Caco-2 (cell line): ENCODE measurements around the gene KIAA0753. TPM values are rescaled to one million over a fixed set of nuclear protein-coding genes. Genes with fewer than 3 reads are reported as not detected.

Source experiments
- BruUV-seq: library from RNA; stranded (reverse); fragments of 400-500 nt; replicated peaks from 2 replicates; lab custom pipeline; 2021; lab: Mats Ljungman, UMichigan
- CTCF ChIA-PET: fragments of 300-600 bp; sonication (Branson Sonifier 250); formaldehyde crosslinking; loops from one replicate; lab custom pipeline; 2022; ENCODE audit warnings: antibody characterized with exemption; lab: Charles Lee
- POLR2A ChIA-PET: fragments of 300-600 bp; sonication (Branson Sonifier 250); formaldehyde crosslinking; loops from one replicate; lab custom pipeline; 2022; ENCODE audit warnings: antibody characterized with exemption; lab: Charles Lee
- DNase-seq, 2 experiments: peaks; one replicate each; pipeline versions ENCODE4 v3.0.0 to v3.0.0-alpha.2; 2020 to 2022
- H3K27me3 ChIP-seq: replicated peaks from 2 replicates; pipeline ENCODE4 v1.6.0; 2011; ENCODE audit warnings: low read length; ENCODE audit not compliant: control insufficient read depth, insufficient read depth
- H3K36me3 ChIP-seq: 2 replicates; pipeline ENCODE4 v1.5.1; 2011; ENCODE audit warnings: low read length; ENCODE audit not compliant: control insufficient read depth, insufficient read depth
- H3K4me1 ChIP-seq: fragments of 250-450 bp; sonication (Bioruptor Pico); 2 replicates; pipeline ENCODE4 v1.5.1; 2020; ENCODE audit warnings: mild to moderate bottlenecking
- H3K4me3 ChIP-seq: 2 replicates; pipeline ENCODE4 v1.5.1; 2011; ENCODE audit warnings: low read depth, mild to moderate bottlenecking, control low read depth, low read length
- H3K9me3 ChIP-seq: fragments of 250-450 bp; sonication (Bioruptor Pico); 2 replicates; pipeline ENCODE4 v1.5.1; 2020; ENCODE audit warnings: mild to moderate bottlenecking, moderate library complexity
- H3K27ac Mint-ChIP-seq: one replicate; pipeline ENCODE4 v1.8.0; 2022; ENCODE audit warnings: mixed read lengths; ENCODE audit not compliant: unreplicated experiment
- H3K27me3 Mint-ChIP-seq: one replicate; pipeline ENCODE4 v1.8.0; 2022; ENCODE audit warnings: mixed read lengths; ENCODE audit not compliant: insufficient read depth, unreplicated experiment
- H3K36me3 Mint-ChIP-seq: one replicate; pipeline ENCODE4 v1.8.0; 2022; ENCODE audit warnings: mild to moderate bottlenecking, mixed read lengths; ENCODE audit not compliant: insufficient read depth, unreplicated experiment
- H3K4me1 Mint-ChIP-seq: one replicate; pipeline ENCODE4 v1.8.0; 2022; ENCODE audit warnings: low read depth, mixed read lengths; ENCODE audit not compliant: unreplicated experiment
- H3K4me3 Mint-ChIP-seq: one replicate; pipeline ENCODE4 v1.8.0; 2022; ENCODE audit warnings: mild to moderate bottlenecking, moderate library complexity, mixed read lengths; ENCODE audit not compliant: unreplicated experiment
- H3K9me3 Mint-ChIP-seq: one replicate; pipeline ENCODE4 v1.8.0; 2022; ENCODE audit warnings: mixed read lengths; ENCODE audit not compliant: unreplicated experiment
- intact Hi-C: fragments of 100-400 bp; cut with micrococcal nuclease; formaldehyde crosslinking; loops from one replicate; pipeline ENCODE4 v1.10.0; 2022; ENCODE audit not compliant: unreplicated experiment
- total RNA-seq: library from RNA; stranded (reverse); gene quantifications from 2 replicates; pipeline ENCODE4 v1.2.3, GENCODE V29; 2022
- TF ChIP-seq, protein P1 (sequence below), 2 experiments: fragments of 200-600 bp in 1 of 2; IDR thresholded peaks; 1 replicate in 1 of 2; 2 replicates in 1 of 2; pipeline versions ENCODE4 v1.5.1 to v1.8.0; 2011 to 2022; ENCODE audit warnings: antibody characterized with exemption in 1 of 2, control low read depth in 1 of 2, inconsistent platforms in 1 of 2, low read depth in 1 of 2, low read length in 1 of 2, mild to moderate bottlenecking in 1 of 2, moderate library complexity in 1 of 2; ENCODE audit not compliant: insufficient read depth in 1 of 2, severe bottlenecking in 1 of 2, unreplicated experiment in 1 of 2

KIAA0753 gene
- total RNA-seq, 1 experiment from 2014 or later: 7.7 TPM

- no peak overlapping the region for H3K27ac Mint-ChIP-seq
- DNase-seq: no peak
- H3K4me3 Mint-ChIP-seq: no peak overlapping the region
- ChIA-PET POLR2A (no interaction called here), CTCF (no interaction called here)
- intact Hi-C loops: no loop called here
- TF ChIP-seq, protein P1, sequence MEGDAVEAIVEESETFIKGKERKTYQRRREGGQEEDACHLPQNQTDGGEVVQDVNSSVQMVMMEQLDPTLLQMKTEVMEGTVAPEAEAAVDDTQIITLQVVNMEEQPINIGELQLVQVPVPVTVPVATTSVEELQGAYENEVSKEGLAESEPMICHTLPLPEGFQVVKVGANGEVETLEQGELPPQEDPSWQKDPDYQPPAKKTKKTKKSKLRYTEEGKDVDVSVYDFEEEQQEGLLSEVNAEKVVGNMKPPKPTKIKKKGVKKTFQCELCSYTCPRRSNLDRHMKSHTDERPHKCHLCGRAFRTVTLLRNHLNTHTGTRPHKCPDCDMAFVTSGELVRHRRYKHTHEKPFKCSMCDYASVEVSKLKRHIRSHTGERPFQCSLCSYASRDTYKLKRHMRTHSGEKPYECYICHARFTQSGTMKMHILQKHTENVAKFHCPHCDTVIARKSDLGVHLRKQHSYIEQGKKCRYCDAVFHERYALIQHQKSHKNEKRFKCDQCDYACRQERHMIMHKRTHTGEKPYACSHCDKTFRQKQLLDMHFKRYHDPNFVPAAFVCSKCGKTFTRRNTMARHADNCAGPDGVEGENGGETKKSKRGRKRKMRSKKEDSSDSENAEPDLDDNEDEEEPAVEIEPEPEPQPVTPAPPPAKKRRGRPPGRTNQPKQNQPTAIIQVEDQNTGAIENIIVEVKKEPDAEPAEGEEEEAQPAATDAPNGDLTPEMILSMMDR (IDR thresholded peaks at IDR 0.05; ENCODE audit: insufficient read depth in 1 of 2, low read depth in 1 of 2, low read length in 1 of 2, severe bottlenecking in 1 of 2, unreplicated experiment in 1 of 2): no peak
- H3K4me1 ChIP-seq: no peaks in the 10 kb centered on the region
- no peaks in the 10 kb centered on the region for H3K4me1 Mint-ChIP-seq
- H3K27me3 ChIP-seq: no peaks in the 10 kb centered on the region
- H3K36me3 ChIP-seq: no peaks in the 10 kb centered on the region
- H3K4me3 ChIP-seq: no peak overlapping the region
- no peaks in the 10 kb centered on the region for H3K9me3 Mint-ChIP-seq
- H3K36me3 Mint-ChIP-seq: no peaks in the 10 kb centered on the region
- BruUV-seq: no TSS peak
- no peaks in the 10 kb centered on the region for H3K27me3 Mint-ChIP-seq
- H3K9me3 ChIP-seq: no peaks in the 10 kb centered on the region
Observed at GRCh38 chr17:6546069-6546718, 94.3 kb downstream of the KIAA0753 start.

GRCh38 chr17:6545291-6545690, 95.2 kb downstream of the KIAA0753 start:
- CTCF ChIA-PET: no interaction called here
- intact Hi-C loops: no loop called here
- DNase-seq: no peak
- Mint-ChIP-seq H3K36me3 (no peaks in the 10 kb centered on the region), H3K27me3 (no peaks in the 10 kb centered on the region), H3K9me3 (no peaks in the 10 kb centered on the region), H3K4me1 (no peaks in the 10 kb centered on the region), H3K27ac (no peak overlapping the region), H3K4me3 (no peak overlapping the region)
- Histone ChIP-seq H3K4me1 (no peaks in the 10 kb centered on the region), H3K4me3 (no peak overlapping the region), H3K9me3 (no peaks in the 10 kb centered on the region), H3K27me3 (no peaks in the 10 kb centered on the region), H3K36me3 (no peaks in the 10 kb centered on the region)
- TF ChIP-seq, protein P1 (IDR thresholded peaks at IDR 0.05; ENCODE audit: insufficient read depth in 1 of 2, low read depth in 1 of 2, low read length in 1 of 2, severe bottlenecking in 1 of 2, unreplicated experiment in 1 of 2): no peak
- POLR2A ChIA-PET: no interaction called here
- no TSS peak for BruUV-seq

GRCh38 chr17:6544011-6544370, 96.5 kb downstream of the KIAA0753 start:
- Histone ChIP-seq H3K27me3 (no peaks in the 10 kb centered on the region), H3K9me3 (no peaks in the 10 kb centered on the region), H3K36me3 (no peaks in the 10 kb centered on the region), H3K4me1 (no peaks in the 10 kb centered on the region), H3K4me3 (no peak overlapping the region)
- Mint-ChIP-seq H3K4me1 (no peaks in the 10 kb centered on the region), H3K4me3 (no peak overlapping the region), H3K9me3 (no peaks in the 10 kb centered on the region), H3K27ac (no peak overlapping the region), H3K36me3 (no peaks in the 10 kb centered on the region), H3K27me3 (no peaks in the 10 kb centered on the region)
- ChIA-PET CTCF (no interaction called here), POLR2A (no interaction called here)
- TF ChIP-seq, protein P1 (IDR thresholded peaks at IDR 0.05; ENCODE audit: insufficient read depth in 1 of 2, low read depth in 1 of 2, low read length in 1 of 2, severe bottlenecking in 1 of 2, unreplicated experiment in 1 of 2): no peak
- BruUV-seq: no TSS peak
- intact Hi-C loops: no loop called here
- DNase-seq: no peak
